Endothelial cell of hepatic sinusoid (primary cell): ENCODE data around the gene NT5E.
"Not testable (repeated sequence)": the region's sequence is repeated elsewhere in the genome, so short reads cannot be mapped to it uniquely, and the experiment has no call there.

Experiments
- in situ Hi-C: cut with HindIII; loops from 2 replicates; pipeline ENCODE4 v1.10.0; 2017; ENCODE audit warnings: low sequenced_read_pairs

Gene NT5E

GRCh38 chr6:85482905-85483700, 33.2 kb downstream of the NT5E start:
- in situ Hi-C loops = no loop called here

- in situ Hi-C loops = no loop called here
Observed at GRCh38 chr6:85483846-85484245, 34.0 kb downstream of the NT5E start.

GRCh38 chr6:85484948-85485347, 35.1 kb downstream of the NT5E start:
- in situ Hi-C loops = no loop called here

- in situ Hi-C loops = loop anchor here (5.0 kb wide), 1 partner anchor 107 kb away; no protein-coding TSS in a partner anchor
Observed at GRCh38 chr6:85490516-85491248, 40.8 kb downstream of the NT5E start.

GRCh38 chr6:85493389-85493788, 43.5 kb downstream of the NT5E start:
- in situ Hi-C loops = loop anchor here (5.0 kb wide), 1 partner anchor 104 kb away; no protein-coding TSS in a partner anchor

GRCh38 chr6:85494547-85495536, 45.0 kb downstream of the NT5E start:
- in situ Hi-C loops = loop anchor here (5.0 kb wide), 1 partner anchor 102 kb away; no protein-coding TSS in a partner anchor

GRCh38 chr6:85496009-85496579, 46.2 kb downstream of the NT5E start:
- in situ Hi-C loops = no loop called here

GRCh38 chr6:85496856-85497255, 47.0 kb downstream of the NT5E start:
- in situ Hi-C loops = no loop called here

GRCh38 chr6:85498596-85499258, 48.8 kb downstream of the NT5E start:
- in situ Hi-C loops = no loop called here

- in situ Hi-C loops = no loop called here
Observed at GRCh38 chr6:85506441-85507093, 56.7 kb downstream of the NT5E start.

- in situ Hi-C loops = no loop called here
Observed at GRCh38 chr6:85516168-85516567, 66.3 kb downstream of the NT5E start.

- in situ Hi-C loops = not testable (repeated sequence)
Observed at GRCh38 chr6:85524281-85524680, 74.4 kb downstream of the NT5E start.

- in situ Hi-C loops = no loop called here
Observed at GRCh38 chr6:85537055-85537494, 87.2 kb downstream of the NT5E start.

- in situ Hi-C loops = no loop called here
Observed at GRCh38 chr6:85544776-85545175, 94.9 kb downstream of the NT5E start.
